HG03575 (cell line): ENCODE measurements around the gene DGCR6L.
"Not testable (repeated sequence)": the region's sequence is repeated elsewhere in the genome, so short reads cannot be mapped to it uniquely, and the experiment has no call there.

Experiments used
- ATAC-seq: cut with Tn5 transposase; IDR thresholded peaks from one replicate; pipeline ENCODE4 v1.9.1; 2021; ENCODE audit not compliant: unreplicated experiment, insufficient number of reproducible peaks, low FRiP score; ENCODE audit errors: extremely low read depth

DGCR6L gene

GRCh38 chr22:20336561-20336960 lies 16.7 kb upstream of the DGCR6L start:
- not testable (repeated sequence) for ATAC-seq

DNA sequence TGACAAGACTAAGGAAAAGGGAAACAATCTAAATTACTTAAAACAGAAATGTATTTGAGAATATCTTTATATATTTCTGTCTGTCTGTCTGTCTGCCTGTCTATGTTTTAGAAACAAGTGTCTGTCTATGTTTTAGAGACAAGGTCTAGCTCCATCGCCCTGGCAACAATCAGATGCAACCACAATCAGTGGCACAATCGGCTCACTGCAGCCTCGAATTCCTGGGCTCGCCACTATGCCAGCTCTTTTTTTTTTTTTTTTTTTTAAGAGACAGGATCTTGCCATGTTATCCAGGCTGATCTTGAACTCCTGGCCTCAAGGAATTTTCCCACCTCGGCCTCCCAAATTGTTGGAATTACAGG lies 8.7 kb upstream of the DGCR6L start:
- not testable (repeated sequence) for ATAC-seq

DNA sequence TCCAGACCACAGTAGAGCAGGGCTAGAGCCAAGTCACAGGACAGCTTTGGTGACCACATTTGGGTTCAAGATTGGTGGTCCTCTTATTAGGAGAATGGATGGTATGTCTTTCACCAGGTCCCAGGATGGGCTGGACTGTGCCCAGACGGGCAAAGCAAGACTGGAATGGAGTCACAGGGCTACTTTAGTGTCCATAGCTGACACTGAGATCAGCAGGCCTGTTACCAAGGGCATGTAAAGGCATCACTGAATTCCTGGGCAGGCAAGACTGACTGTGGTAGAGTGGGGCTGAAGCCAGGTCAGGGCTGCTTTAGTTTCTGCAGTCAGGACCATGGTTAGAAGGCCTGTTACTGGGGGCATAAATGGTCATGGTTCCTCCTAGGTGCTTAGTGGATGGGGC lies 6.1 kb upstream of the DGCR6L start:
- ATAC-seq, result not testable (repeated sequence)

GRCh38 chr22:20324139-20324516 lies 4.3 kb upstream of the DGCR6L start:
- no peak for ATAC-seq

DNA sequence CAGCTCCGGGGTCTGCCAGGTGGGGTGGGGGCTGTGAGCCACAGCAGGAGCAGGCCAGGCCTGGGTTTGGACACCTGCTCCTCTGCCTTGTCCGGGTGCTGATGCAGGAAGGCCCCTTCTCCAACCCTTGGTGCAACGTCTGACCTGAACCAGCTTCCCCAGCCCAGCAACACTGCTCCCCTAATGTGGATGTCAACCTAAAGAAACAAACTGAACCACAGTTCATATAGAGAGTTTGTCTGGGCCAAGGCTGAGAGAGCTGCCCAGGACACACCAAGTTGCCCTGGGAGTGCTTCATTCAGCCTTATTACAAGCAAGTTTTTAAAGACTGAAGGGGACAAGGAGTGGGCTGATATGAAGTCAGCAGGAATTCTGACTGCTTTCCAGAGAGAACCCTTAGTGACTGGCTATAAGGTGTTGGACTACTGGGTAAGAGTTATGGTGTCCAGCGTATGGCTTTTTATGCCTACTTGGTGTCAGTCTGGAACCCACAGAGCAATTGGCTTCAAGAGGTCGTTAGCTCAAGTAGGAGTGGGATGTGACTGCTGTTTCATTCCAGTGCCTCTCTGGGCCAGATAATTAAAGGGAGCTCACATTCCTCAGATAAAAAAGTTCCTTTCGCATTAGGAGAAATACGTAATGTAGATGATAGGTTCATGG lies 1.8 kb upstream of the DGCR6L start:
- ATAC-seq, result not testable (repeated sequence)

- ATAC-seq, result not testable (repeated sequence)
These were observed 1.0 kb upstream of the DGCR6L start for GRCh38 chr22:20320659-20321551.

- no peak for ATAC-seq
These were observed 667 bp downstream of the DGCR6L start for GRCh38 chr22:20319041-20319744.

- ATAC-seq, result not testable (repeated sequence)
These were observed 1.7 kb downstream of the DGCR6L start for GRCh38 chr22:20318043-20318688.

DNA sequence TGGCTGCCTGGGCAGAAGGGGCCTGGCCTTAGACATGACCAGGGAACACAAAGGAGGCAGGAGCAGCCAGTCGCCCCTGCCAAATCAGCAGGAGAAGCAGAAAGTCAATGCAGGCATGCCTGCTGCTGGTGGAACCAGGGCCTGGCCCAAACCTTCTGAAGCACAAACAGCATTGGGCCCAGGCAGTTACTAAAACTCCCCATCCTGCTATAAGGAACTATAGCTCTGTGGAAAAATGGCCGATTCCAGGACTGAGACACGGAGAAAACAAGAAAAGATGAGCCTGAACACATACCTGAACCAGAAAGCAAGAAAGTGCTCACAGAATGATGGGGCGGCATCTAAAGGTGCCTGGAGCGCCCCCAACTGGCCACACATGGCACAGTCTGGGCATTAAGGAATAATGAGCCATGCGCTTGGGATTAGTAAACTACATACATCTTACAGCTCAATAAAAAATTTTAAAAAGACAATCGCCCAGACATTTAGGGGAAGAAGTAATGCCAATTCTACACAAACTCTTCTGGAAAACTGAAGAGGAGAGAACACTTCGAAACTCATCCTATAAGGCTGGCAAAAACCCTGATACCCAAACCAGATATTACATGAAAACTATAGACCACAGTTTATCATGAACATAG lies 2.3 kb downstream of the DGCR6L start:
- ATAC-seq, result not testable (repeated sequence)

DNA sequence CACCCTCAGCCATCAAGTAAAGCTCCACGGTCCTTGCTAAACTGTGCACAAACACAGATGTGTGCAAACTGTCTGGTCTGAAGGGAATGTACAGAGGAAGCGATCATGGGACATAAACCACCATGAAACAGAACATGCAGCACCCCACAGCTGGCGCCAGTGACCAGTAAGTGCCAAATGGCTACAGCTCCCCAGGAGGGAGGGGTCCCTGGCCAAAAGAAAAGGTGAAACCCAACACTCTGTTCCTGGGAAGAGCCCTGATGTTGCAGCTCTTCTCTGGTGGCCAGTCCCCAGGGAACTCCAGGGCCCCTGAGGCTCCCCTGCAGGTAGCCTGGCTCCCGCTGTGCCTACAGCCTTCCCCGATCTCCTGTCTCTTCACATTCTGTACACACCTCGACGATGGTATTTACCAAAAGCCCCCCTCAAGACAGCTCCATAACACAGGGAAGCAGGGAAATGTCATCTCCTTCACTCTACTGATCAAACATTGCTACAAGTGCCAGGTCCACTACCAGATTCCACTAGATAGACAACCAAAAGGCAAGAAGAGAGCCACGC lies 2.9 kb downstream of the DGCR6L start:
- ATAC-seq, result no peak

DNA sequence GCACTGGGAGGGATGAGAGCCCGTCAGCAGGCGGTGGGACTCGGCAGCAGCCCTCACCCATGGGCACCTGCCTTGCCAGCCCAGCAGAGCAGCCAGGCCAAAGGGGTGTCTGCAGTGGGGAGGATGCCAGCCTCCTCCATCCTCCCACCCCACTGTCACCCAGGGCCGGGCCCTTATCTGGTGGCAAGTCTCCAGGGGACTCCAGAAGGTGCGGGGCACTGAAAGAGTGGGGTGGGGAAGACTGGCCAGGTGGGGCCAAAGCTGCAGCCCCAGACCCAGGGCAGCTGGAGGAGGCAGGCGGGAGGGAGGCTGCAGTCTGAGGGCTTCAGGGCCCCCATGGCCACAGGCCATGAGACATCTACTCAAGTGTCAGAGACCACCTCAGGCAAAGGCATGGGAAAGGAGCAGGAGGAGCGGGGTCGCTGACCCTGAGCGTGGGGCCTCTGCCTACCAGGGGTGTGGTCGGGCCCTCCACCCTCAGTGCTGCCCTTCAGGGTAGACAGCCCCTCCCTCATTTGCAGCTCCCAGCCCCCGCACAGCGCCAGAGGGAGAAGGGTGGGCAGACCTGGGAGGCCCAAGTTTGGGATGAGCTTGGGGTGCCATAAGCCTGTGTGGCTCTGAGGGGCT lies 3.5 kb downstream of the DGCR6L start:
- no peak for ATAC-seq

GRCh38 chr22:20315337-20316216 lies 4.3 kb downstream of the DGCR6L start:
- ATAC-seq, result no peak

DNA sequence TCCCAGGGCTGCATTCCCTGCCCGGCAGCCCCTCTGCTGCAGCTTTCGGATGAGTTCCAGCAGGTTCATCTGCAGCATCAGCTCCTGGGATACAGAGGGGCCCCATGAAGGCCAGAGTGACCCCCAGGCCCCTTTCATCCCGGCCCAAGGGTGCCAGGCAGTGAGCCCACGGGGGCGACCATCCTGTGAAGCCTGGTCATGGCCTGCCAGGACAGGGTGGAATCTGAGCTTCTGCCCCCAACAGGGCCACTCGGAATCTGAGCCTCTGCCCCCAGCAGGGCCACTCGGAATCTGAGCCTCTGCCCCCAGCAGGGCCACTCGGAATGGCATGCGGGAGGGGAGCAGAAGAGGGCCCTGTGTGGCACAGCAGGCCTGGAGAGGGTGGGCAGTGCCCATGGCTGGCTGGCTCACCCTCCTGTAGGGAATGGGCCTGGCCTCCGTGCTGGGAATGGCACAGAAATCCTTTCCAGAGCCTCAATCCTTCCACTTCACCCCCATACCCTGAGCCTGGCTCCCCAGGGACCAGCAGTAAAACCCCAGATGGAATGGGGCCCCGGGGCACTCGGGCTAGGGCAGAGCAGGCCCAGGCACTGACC lies 5.0 kb downstream of the DGCR6L start:
- ATAC-seq, result not testable (repeated sequence)

DNA sequence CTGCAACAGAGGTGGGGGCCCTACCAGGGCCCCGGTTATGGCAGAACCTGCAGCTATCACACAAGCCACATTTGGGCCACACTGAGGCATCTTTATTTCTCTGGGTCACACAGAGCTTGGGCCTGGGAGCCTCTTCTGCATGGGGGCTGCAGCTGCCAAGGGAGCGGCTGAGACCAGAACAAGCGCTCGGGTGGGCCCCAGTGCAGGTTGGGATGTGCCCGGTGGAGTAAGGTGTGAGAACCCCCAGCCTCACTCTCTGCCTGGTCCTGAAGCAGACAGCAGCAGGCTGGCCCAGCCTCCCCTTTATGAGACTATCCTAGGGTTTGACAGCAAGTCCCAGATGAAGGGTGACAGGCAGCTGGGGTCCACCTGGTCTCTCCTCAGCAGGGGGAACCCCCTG lies 5.7 kb downstream of the DGCR6L start:
- not testable (repeated sequence) for ATAC-seq

DNA sequence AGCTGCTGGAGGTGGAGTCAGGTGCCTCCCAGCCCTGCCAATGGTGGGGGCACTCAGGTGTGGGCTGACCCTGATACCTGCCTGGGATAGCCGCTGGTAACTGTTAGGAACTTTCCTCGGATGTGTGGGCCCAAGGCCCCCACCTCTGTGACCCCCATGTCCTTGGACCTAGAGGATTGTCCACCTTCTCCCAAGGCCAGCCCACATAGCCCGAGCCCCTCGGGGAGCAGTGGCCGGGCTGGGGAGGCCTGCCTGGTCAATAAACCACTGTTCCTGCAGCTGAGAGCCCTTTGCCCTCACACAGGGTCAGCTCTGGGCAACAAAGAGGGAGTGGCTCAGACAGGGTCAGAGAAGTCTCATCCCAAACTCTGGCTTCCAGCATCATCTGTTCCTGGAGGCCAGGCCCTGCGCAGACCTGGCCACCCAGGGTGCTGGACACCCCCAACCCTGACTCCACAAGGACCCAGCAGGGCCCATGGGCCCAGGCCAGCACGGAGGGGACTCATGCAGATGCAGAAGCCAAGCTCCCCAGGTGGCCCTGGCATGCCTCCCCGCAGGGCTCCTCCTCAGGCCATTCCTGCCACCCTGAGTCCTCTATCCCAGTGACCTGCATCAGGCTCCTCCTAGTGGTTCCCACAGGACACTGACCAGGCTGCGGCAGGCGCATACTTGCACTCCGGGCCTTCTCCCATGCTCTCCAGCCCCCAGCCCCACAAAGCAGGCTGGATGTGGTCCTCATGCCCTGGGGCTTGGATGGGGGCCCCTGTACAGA lies 6.4 kb downstream of the DGCR6L start:
- not testable (repeated sequence) for ATAC-seq
